Measurements from ENCODE around the gene CCDC102A. TPM values are rescaled to one million over a fixed set of nuclear protein-coding genes. Genes with fewer than 3 reads are reported as not detected.

Gene CCDC102A
- polyA plus RNA-seq, 2 of the 4 experiments (the other 2 are of a cell fraction) = 8.0 to 8.3 TPM

DNA sequence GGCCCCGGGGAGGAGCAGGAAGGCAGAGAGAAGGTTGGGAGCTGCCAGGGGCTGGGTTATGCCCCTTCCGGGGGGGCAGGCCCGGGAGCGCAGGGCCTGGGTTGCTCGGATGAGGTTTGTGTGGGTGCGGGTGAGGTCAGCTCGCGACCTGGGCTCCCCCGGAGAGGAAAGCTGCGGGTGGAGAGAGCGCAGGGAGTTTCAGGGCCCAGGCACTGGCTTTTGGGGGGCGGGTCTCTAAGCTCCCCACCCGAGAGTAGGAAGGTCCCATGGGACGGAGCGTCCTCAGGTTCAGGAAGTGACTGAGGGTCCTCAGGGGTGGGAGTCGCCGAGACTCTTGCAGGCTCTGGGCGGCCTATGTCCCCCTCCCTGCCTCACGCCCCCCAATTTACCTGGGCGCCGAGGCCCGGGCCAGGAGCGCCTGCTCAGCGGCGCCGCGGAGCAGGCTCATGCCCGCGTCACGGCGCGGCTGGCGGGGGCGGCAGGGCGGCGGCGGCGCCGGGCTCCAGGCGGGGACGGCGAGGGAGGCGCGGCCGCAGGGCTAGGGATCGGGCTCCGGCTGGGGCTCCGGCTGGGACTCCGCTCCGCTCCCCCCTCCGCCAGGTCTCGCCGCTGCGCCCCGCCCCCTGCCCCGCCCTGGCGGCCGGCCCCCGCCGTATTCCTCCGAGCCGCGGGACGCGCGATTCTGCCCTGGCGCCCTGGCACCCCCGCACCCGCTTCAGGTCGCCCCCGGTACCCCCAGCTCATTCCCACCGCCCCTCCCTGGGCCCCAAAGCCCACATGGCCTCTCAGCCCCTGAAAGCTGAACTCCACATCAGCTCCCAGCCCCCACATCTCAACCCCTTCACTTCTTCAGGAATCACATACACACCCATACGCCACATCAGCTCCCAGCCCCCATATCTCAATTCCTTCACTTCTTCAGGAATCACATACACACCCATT is 50.2 kb downstream of the CCDC102A start, which contains the start of gene DOK4:
TSS of gene DOK4 (minus strand) at position 578 of the 942 bp plus-strand sequence. CDS start 6,986 bp downstream, outside the sequence.
- ATAC-seq (peak; percentile 94 to 96), DNase-seq (ENCODE audit: low read depth in 1 of 2, low spot score in 1 of 2) (peak; percentile 47 to 89), FAIRE-seq (no peak)
- Histone ChIP-seq H3K4me1 (peaks cover 45% of the 10 kb centered on the region), H3K4me3 (peak within 1 kb of the TSS; percentile 100), H3K4me2 (peak within 1 kb of the TSS; percentile 100), H3K9me3 (no peaks in the 10 kb centered on the region), H3K27ac (peak within 1 kb of the TSS; percentile 94 to 98)
- CTCF ChIA-PET = interaction anchor here (1.0 to 8.9 kb wide), 10 partner anchors 9 to 70 kb away, joined by 3 to 70 read pairs (median 4); partner anchors contain the start of gene POLR2C
- WGBS (ENCODE audit: missing lambda C conversion rate) = 3% methylated on average over 36 of the region's 73 CpGs
- POLR2A ChIA-PET = interaction anchor here (0.7 to 2.0 kb wide), 3 partner anchors 14 to 45 kb away, joined by 3 to 7 read pairs (median 6); partner anchors contain the start of gene POLR2C
- TF ChIP-seq HOXA7 (CRISPR knock-in tag; IDR thresholded peaks at IDR 0.05) (no peak), RARB (CRISPR knock-in tag; IDR thresholded peaks at IDR 0.05) (no peak), ZC3H11A (IDR thresholded peaks at IDR 0.05) (no peak), NFE2L2 (conservative IDR thresholded peaks at IDR 0.05; ENCODE audit: low read length) (no peak), ESRRA (IDR thresholded peaks at IDR 0.05; ENCODE audit: borderline replicate concordance, low read length) (no peak), RCOR1 (IDR thresholded peaks at IDR 0.05; ENCODE audit: low read depth, low read length) (no peak), EHF (CRISPR knock-in tag; IDR thresholded peaks at IDR 0.05) (no peak), CEBPB (IDR thresholded peaks at IDR 0.05) (no peak), SREBF2 (IDR thresholded peaks at IDR 0.05) (no peak), CBX8 (IDR thresholded peaks at IDR 0.05) (no peak), JUNB (IDR thresholded peaks at IDR 0.05) (no peak), JUN (IDR thresholded peaks at IDR 0.05) (peak in 1 of 2 experiments; percentile 41; a peak in 2 of 5 replicates), POLR2A (IDR thresholded peaks at IDR 0.05; ENCODE audit: low read length) (peak; percentile 66), HDAC2 (IDR thresholded peaks at IDR 0.05) (no peak)
- TF ChIP-seq, protein P1, sequence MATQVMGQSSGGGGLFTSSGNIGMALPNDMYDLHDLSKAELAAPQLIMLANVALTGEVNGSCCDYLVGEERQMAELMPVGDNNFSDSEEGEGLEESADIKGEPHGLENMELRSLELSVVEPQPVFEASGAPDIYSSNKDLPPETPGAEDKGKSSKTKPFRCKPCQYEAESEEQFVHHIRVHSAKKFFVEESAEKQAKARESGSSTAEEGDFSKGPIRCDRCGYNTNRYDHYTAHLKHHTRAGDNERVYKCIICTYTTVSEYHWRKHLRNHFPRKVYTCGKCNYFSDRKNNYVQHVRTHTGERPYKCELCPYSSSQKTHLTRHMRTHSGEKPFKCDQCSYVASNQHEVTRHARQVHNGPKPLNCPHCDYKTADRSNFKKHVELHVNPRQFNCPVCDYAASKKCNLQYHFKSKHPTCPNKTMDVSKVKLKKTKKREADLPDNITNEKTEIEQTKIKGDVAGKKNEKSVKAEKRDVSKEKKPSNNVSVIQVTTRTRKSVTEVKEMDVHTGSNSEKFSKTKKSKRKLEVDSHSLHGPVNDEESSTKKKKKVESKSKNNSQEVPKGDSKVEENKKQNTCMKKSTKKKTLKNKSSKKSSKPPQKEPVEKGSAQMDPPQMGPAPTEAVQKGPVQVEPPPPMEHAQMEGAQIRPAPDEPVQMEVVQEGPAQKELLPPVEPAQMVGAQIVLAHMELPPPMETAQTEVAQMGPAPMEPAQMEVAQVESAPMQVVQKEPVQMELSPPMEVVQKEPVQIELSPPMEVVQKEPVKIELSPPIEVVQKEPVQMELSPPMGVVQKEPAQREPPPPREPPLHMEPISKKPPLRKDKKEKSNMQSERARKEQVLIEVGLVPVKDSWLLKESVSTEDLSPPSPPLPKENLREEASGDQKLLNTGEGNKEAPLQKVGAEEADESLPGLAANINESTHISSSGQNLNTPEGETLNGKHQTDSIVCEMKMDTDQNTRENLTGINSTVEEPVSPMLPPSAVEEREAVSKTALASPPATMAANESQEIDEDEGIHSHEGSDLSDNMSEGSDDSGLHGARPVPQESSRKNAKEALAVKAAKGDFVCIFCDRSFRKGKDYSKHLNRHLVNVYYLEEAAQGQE (IDR thresholded peaks at IDR 0.05) = no peak
- TF ChIP-seq, protein P2, sequence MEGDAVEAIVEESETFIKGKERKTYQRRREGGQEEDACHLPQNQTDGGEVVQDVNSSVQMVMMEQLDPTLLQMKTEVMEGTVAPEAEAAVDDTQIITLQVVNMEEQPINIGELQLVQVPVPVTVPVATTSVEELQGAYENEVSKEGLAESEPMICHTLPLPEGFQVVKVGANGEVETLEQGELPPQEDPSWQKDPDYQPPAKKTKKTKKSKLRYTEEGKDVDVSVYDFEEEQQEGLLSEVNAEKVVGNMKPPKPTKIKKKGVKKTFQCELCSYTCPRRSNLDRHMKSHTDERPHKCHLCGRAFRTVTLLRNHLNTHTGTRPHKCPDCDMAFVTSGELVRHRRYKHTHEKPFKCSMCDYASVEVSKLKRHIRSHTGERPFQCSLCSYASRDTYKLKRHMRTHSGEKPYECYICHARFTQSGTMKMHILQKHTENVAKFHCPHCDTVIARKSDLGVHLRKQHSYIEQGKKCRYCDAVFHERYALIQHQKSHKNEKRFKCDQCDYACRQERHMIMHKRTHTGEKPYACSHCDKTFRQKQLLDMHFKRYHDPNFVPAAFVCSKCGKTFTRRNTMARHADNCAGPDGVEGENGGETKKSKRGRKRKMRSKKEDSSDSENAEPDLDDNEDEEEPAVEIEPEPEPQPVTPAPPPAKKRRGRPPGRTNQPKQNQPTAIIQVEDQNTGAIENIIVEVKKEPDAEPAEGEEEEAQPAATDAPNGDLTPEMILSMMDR (IDR thresholded peaks at IDR 0.05) = no peak

DNA sequence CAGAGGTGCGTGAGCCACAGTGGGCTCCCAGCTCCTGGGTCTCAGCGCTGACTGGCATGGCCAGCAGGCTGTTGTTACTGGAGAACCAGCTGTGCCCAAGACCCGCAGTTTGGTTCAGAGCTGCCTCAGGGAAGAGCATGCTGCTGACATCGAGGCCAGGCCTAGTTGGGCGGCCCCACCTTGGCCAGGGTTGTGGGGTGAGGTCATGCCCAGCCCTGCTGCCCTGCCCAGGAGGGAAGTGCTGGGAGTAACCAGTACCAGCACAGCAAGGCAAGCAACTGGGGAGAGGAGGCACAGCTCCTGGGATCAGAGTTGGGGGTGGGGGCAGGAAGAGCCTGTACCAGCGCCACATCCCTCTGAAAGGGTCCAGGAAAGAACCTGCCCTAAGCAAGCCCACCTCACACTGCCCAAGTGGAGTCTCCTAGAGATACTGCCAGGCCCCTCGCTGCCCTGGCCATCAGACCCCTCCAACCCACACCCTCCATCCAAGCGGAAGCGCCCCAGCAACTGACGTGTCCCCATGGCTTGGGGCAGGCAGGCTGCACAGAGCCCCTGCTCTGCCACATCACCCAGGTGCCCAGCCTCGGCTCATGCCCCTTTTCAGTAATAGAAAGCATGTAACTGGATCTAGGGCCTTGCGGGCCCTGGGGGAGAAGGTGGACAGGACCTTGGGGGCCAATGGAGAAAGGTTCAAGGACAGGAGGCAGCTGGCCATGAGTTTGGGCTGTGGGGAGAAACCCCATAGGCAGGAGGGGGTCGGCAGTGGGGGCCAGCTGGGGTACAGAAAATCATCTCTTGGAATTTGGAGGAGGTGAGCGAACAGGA is 51.1 kb downstream of the CCDC102A start:
- ATAC-seq (no peak; a peak in 1 of 6 replicates), FAIRE-seq (no peak), DNase-seq (ENCODE audit: low read depth in 1 of 2, low spot score in 1 of 2) (no peak)
- Histone ChIP-seq H3K9me3 (no peaks in the 10 kb centered on the region), H3K4me3 (peak overlapping the region; percentile 100), H3K4me1 (peaks cover 53% of the 10 kb centered on the region), H3K27ac (peak overlapping the region; percentile 94 to 98), H3K4me2 (peak overlapping the region; percentile 100)
- POLR2A ChIA-PET = interaction anchor here (0.7 to 1.8 kb wide), 2 partner anchors 23 to 44 kb away, joined by 3 to 6 read pairs; partner anchors contain the start of gene POLR2C
- WGBS (ENCODE audit: missing lambda C conversion rate) = 60% methylated on average over 9 of the region's 14 CpGs
- CTCF ChIA-PET = interaction anchor here (0.7 to 8.9 kb wide), 10 partner anchors 9 to 69 kb away, joined by 3 to 70 read pairs (median 4); partner anchors contain the start of genes CIAPIN1 and POLR2C
- TF ChIP-seq MAZ (IDR thresholded peaks at IDR 0.05; ENCODE audit: borderline replicate concordance, low read depth, low read length) = no peak
- no peak for TF ChIP-seq TP53 (CRISPR knock-in tag; IDR thresholded peaks at IDR 0.05)
- TF ChIP-seq, protein P2 (IDR thresholded peaks at IDR 0.05) = no peak
- TF ChIP-seq NFE2L2 (conservative IDR thresholded peaks at IDR 0.05; ENCODE audit: low read length) = no peak
- no peak for TF ChIP-seq POLR2A (IDR thresholded peaks at IDR 0.05; ENCODE audit: low read length)
- TF ChIP-seq MAFK (IDR thresholded peaks at IDR 0.05; ENCODE audit: partially characterized antibody) = no peak
- TF ChIP-seq, protein P3, sequence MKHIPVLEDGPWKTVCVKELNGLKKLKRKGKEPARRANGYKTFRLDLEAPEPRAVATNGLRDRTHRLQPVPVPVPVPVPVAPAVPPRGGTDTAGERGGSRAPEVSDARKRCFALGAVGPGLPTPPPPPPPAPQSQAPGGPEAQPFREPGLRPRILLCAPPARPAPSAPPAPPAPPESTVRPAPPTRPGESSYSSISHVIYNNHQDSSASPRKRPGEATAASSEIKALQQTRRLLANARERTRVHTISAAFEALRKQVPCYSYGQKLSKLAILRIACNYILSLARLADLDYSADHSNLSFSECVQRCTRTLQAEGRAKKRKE (CRISPR knock-in tag; IDR thresholded peaks at IDR 0.05; ENCODE audit: low read depth) = no peak
- TF ChIP-seq ZC3H11A (IDR thresholded peaks at IDR 0.05) = no peak
- TF ChIP-seq, protein P4, sequence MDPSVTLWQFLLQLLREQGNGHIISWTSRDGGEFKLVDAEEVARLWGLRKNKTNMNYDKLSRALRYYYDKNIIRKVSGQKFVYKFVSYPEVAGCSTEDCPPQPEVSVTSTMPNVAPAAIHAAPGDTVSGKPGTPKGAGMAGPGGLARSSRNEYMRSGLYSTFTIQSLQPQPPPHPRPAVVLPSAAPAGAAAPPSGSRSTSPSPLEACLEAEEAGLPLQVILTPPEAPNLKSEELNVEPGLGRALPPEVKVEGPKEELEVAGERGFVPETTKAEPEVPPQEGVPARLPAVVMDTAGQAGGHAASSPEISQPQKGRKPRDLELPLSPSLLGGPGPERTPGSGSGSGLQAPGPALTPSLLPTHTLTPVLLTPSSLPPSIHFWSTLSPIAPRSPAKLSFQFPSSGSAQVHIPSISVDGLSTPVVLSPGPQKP (IDR thresholded peaks at IDR 0.05; ENCODE audit: low read depth, low read length) = no peak

Measured in A549 (cell line).